B cell (primary cell): ENCODE results near the gene SOX15. TPM values are rescaled to one million over a fixed set of nuclear protein-coding genes. Genes with fewer than 3 reads are reported as not detected.

Source experiments
- ATAC-seq: fragments of 200-7000 bp; cut with Tn5 transposase; one replicate; pipeline ENCODE4 v1.10.0; 2021; ENCODE audit warnings: low read depth, mild to moderate bottlenecking, moderate number of reproducible peaks, moderate library complexity
- CTCF ChIA-PET: fragments of 350-600 bp; sonication (Branson Sonifier 250); formaldehyde crosslinking; loops from one replicate; lab custom pipeline; 2021; ENCODE audit warnings: antibody characterized with exemption, inconsistent platforms; lab: Charles Lee
- POLR2A ChIA-PET: fragments of 350-600 bp; sonication (Branson Sonifier 250); formaldehyde crosslinking; loops from one replicate; lab custom pipeline; 2021; ENCODE audit warnings: antibody characterized with exemption; lab: Charles Lee
- DNase-seq: peaks from one replicate; pipeline ENCODE4 v3.0.0; 2013
- H2AFZ ChIP-seq: 2 replicates; pipeline ENCODE4 v1.6.1; 2012; ENCODE audit warnings: mild to moderate bottlenecking, low read depth, low read length; ENCODE audit not compliant: insufficient read depth, poor library complexity, severe bottlenecking
- H3K27ac ChIP-seq, 2 donors: 1 replicate in 1 of 2; 2 replicates in 1 of 2; pipeline ENCODE4 v1.5.1; 2012 to 2013; ENCODE audit warnings: low read length in 2 of 2, mild to moderate bottlenecking in 2 of 2, moderate library complexity in 1 of 2
- H3K27me3 ChIP-seq, 4 experiments: fragments of 200-600 bp in 1 of 4; sonication (generic) in 1 of 4; replicated peaks in 1 of 4; 1 replicate in 2 of 4; 2 replicates in 2 of 4; pipeline versions ENCODE4 v1.6.1 to v1.7.0; 2013 to 2016; ENCODE audit warnings: low read length in 3 of 4, mild to moderate bottlenecking in 2 of 4, mixed read lengths in 1 of 4, moderate library complexity in 1 of 4; ENCODE audit not compliant: insufficient read depth in 4 of 4, control insufficient read depth in 3 of 4; ENCODE audit errors: control extremely low read depth in 1 of 4
- H3K36me3 ChIP-seq, 2 experiments: replicated peaks in 1 of 2; 1 replicate in 1 of 2; 2 replicates in 1 of 2; pipeline versions ENCODE4 v1.6.1 to v1.7.1; 2013; ENCODE audit warnings: low read length in 1 of 2; ENCODE audit not compliant: insufficient read depth in 2 of 2, control insufficient read depth in 1 of 2; ENCODE audit errors: control extremely low read depth in 1 of 2, extremely low read depth in 1 of 2
- H3K4me1 ChIP-seq, 2 donors: fragments of 200-600 bp in 1 of 2; sonication (generic) in 1 of 2; 1 replicate in 1 of 2; 2 replicates in 1 of 2; pipeline versions ENCODE4 v1.5.1 to v1.6.1; 2013 to 2017; ENCODE audit warnings: low read length in 2 of 2; ENCODE audit not compliant: control insufficient read depth in 2 of 2, insufficient read depth in 2 of 2
- H3K4me2 ChIP-seq: replicated peaks from 2 replicates; pipeline ENCODE3; 2012; ENCODE audit warnings: mild to moderate bottlenecking, low read depth, low read length; ENCODE audit not compliant: poor library complexity, severe bottlenecking
- H3K4me3 ChIP-seq, 5 experiments: fragments of 200-600 bp in 1 of 5; sonication (generic) in 1 of 5; 1 replicate in 3 of 5; 2 replicates in 2 of 5; pipeline versions ENCODE4 v1.5.1 to v1.7.0; 2011 to 2016; ENCODE audit warnings: low read length in 4 of 5, mild to moderate bottlenecking in 4 of 5, low read depth in 2 of 5, control low read depth in 1 of 5, moderate library complexity in 1 of 5; ENCODE audit not compliant: insufficient read depth in 1 of 5; ENCODE audit errors: control extremely low read depth in 1 of 5, extremely low read depth in 1 of 5
- H3K79me2 ChIP-seq: fragments of 200-600 bp; sonication (generic); one replicate; pipeline ENCODE4 v1.6.0; 2016; ENCODE audit warnings: low read length; ENCODE audit not compliant: control insufficient read depth, insufficient read depth
- H3K9ac ChIP-seq: fragments of 200-600 bp; sonication (generic); 2 replicates; pipeline ENCODE4 v1.6.1; 2017; ENCODE audit warnings: mild to moderate bottlenecking, low read length, moderate library complexity
- H3K9me3 ChIP-seq, 3 donors: one replicate each; pipeline versions ENCODE4 v1.6.1 to v1.7.1; 2013; ENCODE audit warnings: low read length in 2 of 3; ENCODE audit not compliant: control insufficient read depth in 2 of 3, insufficient read depth in 1 of 3; ENCODE audit errors: control extremely low read depth in 1 of 3
- H4K20me1 ChIP-seq: 2 replicates; pipeline ENCODE4 v1.6.0; 2012; ENCODE audit warnings: mild to moderate bottlenecking, low read length; ENCODE audit not compliant: insufficient read depth, control insufficient read depth, poor library complexity, severe bottlenecking
- H3K27ac Mint-ChIP-seq: one replicate; pipeline ENCODE4 v1.8.0; 2021; ENCODE audit warnings: mixed read lengths
- H3K27me3 Mint-ChIP-seq: one replicate; pipeline ENCODE4 v1.8.0; 2021; ENCODE audit warnings: mixed read lengths
- H3K4me1 Mint-ChIP-seq: one replicate; pipeline ENCODE4 v1.8.0; 2021; ENCODE audit warnings: mixed read lengths
- H3K4me3 Mint-ChIP-seq: one replicate; pipeline ENCODE4 v1.8.0; 2021; ENCODE audit warnings: mixed read lengths
- H3K9me3 Mint-ChIP-seq: one replicate; pipeline ENCODE4 v1.8.0; 2022; ENCODE audit warnings: mixed read lengths; ENCODE audit not compliant: insufficient read depth
- EZH2 ChIP-seq: IDR thresholded peaks from 2 replicates; pipeline ENCODE4 v1.6.1; 2012; ENCODE audit warnings: borderline replicate concordance, low read depth, mild to moderate bottlenecking, moderate library complexity, low read length; ENCODE audit not compliant: insufficient read depth, poor library complexity, severe bottlenecking
- WGBS: methylation state at CpG from one replicate; pipeline ENCODE4 v1.1.5; 2013; ENCODE audit warnings: missing lambda C conversion rate; ENCODE audit not compliant: insufficient coverage; 5-methylcytosine and 5-hydroxymethylcytosine counted together
- intact Hi-C: fragments of 100-400 bp; cut with micrococcal nuclease; formaldehyde crosslinking; loops from one replicate; pipeline ENCODE4 v1.10.0; 2022
- polyA plus RNA-seq: library from polyadenylated mRNA; depleted of rRNA; stranded (reverse); fragments of >200 nt; gene quantifications from 2 replicates; pipeline ENCODE4 v1.2.3, GENCODE V29; 2012
- total RNA-seq, 2 donors: library from RNA; stranded (reverse); fragments of 120-200 nt in 1 of 2; gene quantifications; 1 replicate in 1 of 2; 2 replicates in 1 of 2; pipeline versions ENCODE4 v1.2.3 to v1.2.4, GENCODE V29; 2013 to 2022
- TF ChIP-seq, protein P1 (sequence below): fragments of 200-600 bp; IDR thresholded peaks from one replicate; pipeline ENCODE4 v1.8.0; 2022; ENCODE audit warnings: antibody characterized with exemption, mild to moderate bottlenecking

Gene SOX15
- total and polyA plus RNA-seq, 2 donors (not counting 1 experiment from before 2014, with no cell fraction given) = 0.18 to 0.96 TPM

DNA sequence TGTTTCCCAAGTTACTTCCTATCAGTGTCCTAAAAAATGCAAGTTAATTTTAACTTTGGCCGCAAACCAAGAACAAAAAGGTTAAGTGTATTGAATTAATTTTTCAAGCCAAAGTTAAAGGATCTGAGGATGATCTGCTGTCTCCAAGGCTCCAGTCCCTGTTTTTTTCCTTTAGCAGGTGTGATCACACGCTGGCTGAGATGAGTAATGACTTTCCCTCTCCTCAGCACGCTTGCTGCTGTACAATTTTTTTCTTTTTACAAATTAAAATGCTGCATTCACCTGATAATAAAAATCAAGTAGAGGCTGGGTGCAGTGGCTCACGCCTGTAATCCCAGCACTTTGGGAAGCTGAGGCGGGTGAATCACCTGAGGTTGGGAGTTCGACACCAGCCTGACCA is 45.0 kb downstream of the SOX15 start:
- Histone ChIP-seq H3K9ac (no peak overlapping the region), H3K4me3 (no peak overlapping the region), H3K4me2 (no peak overlapping the region), H3K27me3 (no peaks in the 10 kb centered on the region), H3K27ac (no peak overlapping the region), H3K79me2 (peaks cover 5% of the 10 kb centered on the region), H3K4me1 (peaks cover 11 to 21% of the 10 kb centered on the region in 2 donors), H3K36me3 (no peaks in the 10 kb centered on the region), H2AFZ (no peak overlapping the region), H3K9me3 (no peaks in the 10 kb centered on the region), H4K20me1 (no peaks in the 10 kb centered on the region)
- Mint-ChIP-seq H3K9me3 (no peaks in the 10 kb centered on the region), H3K4me3 (no peak overlapping the region), H3K27ac (no peak overlapping the region), H3K4me1 (peaks cover 13% of the 10 kb centered on the region), H3K27me3 (no peaks in the 10 kb centered on the region)
- ATAC-seq (no peak), DNase-seq (no peak)
- intact Hi-C loops = no loop called here
- ChIA-PET POLR2A (interaction anchor here (0.6 kb wide), 2 partner anchors 12 to 17 kb away, joined by 5 read pairs; no protein-coding TSS in a partner anchor), CTCF (interaction anchor here (12.1 to 25.0 kb wide), 2 partner anchors 15 to 25 kb away, joined by 126 to 666 read pairs; partner anchors contain the start of genes SENP3 and TNFSF13)
- WGBS = 100% methylated on average over 2 of the region's 6 CpGs
- TF ChIP-seq EZH2 = no peak

DNA sequence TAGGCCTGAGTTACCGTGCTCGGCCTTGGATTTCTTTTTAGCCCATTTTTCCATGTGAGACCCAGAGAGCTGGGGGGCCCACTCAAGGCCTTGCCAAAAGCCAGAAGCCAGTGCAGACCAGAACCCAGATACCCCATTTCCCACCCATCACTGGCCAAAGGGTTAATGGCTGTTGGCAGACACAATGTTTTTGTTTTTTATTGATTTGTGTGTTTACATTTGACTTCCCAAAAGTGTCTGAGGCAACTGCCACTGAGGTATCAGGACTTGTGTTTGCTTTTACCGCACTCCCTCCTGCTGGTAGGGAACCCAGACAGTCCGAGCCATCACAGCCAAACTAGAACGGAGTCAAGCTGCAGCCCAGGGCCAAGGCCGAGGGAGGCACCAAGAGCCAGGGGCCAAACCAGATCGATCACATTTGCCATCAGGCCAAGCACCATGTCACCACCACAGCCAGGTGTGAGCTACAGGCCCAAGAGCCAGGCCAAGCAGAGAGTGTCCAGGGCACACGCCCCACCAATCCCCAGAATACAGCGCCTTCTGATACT is 48.7 kb downstream of the SOX15 start:
- Histone ChIP-seq H3K27me3 (no peaks in the 10 kb centered on the region), H3K4me1 (no peaks in the 10 kb centered on the region), H3K4me3 (no peak overlapping the region), H2AFZ (no peak overlapping the region), H3K79me2 (no peaks in the 10 kb centered on the region), H3K9ac (no peak overlapping the region), H3K27ac (no peak overlapping the region), H3K4me2 (no peak overlapping the region), H3K9me3 (peaks cover 0 to 15% (median 6%) of the 10 kb centered on the region in 3 donors), H4K20me1 (no peaks in the 10 kb centered on the region), H3K36me3 (no peaks in the 10 kb centered on the region)
- ChIA-PET POLR2A (no interaction called here), CTCF (interaction anchor here (0.7 to 12.1 kb wide), 2 partner anchors 19 to 49 kb away, joined by 3 to 126 read pairs; partner anchors contain the start of genes SENP3 and TNFSF13)
- Mint-ChIP-seq H3K27me3 (no peaks in the 10 kb centered on the region), H3K27ac (no peak overlapping the region), H3K9me3 (no peaks in the 10 kb centered on the region), H3K4me3 (no peak overlapping the region), H3K4me1 (no peaks in the 10 kb centered on the region)
- ATAC-seq (no peak), DNase-seq (no peak)
- intact Hi-C loops = no loop called here
- no peak for TF ChIP-seq EZH2
- TF ChIP-seq, protein P1, sequence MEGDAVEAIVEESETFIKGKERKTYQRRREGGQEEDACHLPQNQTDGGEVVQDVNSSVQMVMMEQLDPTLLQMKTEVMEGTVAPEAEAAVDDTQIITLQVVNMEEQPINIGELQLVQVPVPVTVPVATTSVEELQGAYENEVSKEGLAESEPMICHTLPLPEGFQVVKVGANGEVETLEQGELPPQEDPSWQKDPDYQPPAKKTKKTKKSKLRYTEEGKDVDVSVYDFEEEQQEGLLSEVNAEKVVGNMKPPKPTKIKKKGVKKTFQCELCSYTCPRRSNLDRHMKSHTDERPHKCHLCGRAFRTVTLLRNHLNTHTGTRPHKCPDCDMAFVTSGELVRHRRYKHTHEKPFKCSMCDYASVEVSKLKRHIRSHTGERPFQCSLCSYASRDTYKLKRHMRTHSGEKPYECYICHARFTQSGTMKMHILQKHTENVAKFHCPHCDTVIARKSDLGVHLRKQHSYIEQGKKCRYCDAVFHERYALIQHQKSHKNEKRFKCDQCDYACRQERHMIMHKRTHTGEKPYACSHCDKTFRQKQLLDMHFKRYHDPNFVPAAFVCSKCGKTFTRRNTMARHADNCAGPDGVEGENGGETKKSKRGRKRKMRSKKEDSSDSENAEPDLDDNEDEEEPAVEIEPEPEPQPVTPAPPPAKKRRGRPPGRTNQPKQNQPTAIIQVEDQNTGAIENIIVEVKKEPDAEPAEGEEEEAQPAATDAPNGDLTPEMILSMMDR = no peak
- 94% methylated on average over 8 of the region's 9 CpGs for WGBS
